Measurements from ENCODE around the gene C1QTNF6.
"Not testable (repeated sequence)": the region's sequence is repeated elsewhere in the genome, so short reads cannot be mapped to it uniquely, and the experiment has no call there.

Gene C1QTNF6

GRCh38 chr22:37206841-37207821 lies 19.1 kb upstream of the C1QTNF6 start:
- DNase-seq (ENCODE audit: low spot score), result no peak

- DNase-seq (ENCODE audit: low spot score), result no peak
Observed at GRCh38 chr22:37206118-37206840, 18.2 kb upstream of the C1QTNF6 start.

GRCh38 chr22:37205046-37205445 lies 17.0 kb upstream of the C1QTNF6 start:
- DNase-seq (ENCODE audit: low spot score), result no peak

- DNase-seq (ENCODE audit: low spot score), result no peak
Observed at GRCh38 chr22:37204045-37204655, 16.1 kb upstream of the C1QTNF6 start.

DNA sequence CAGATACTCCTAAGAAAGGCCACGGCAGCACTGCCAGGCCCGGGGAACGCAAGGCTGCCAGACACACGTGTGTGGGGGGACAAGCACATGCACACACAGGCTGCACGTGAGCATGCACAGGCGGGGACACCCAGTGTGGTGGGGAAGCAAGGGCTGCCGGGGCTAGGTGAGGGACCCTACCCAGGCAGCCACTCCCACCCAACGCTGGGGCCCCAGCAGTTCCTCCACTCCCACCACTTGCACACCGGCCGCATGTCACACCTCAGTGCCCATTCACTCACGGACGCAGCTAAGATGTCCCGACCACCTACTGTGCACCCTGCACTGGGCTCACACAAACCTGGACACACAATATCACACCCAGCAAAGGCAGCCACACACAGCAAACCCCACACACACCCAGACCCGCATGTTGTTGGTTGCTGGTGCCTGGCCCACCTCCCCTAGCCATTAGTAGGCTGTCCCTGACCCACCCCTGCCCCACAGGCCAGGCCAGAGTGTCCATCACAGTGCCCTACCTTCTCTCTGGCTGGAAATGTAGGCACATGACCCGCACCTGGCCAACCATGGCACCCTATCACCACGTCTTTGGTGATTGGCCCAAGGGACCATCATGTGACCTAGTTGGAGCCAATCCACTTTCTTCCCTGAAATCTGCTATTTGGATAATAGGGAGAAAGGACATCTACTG lies 15.5 kb upstream of the C1QTNF6 start:
- DNase-seq (ENCODE audit: low spot score), result no peak

- DNase-seq (ENCODE audit: low spot score), result no peak
Observed at GRCh38 chr22:37202716-37203115, 14.7 kb upstream of the C1QTNF6 start.

GRCh38 chr22:37202001-37202555 lies 14.0 kb upstream of the C1QTNF6 start:
- no peak for DNase-seq (ENCODE audit: low spot score)

DNA sequence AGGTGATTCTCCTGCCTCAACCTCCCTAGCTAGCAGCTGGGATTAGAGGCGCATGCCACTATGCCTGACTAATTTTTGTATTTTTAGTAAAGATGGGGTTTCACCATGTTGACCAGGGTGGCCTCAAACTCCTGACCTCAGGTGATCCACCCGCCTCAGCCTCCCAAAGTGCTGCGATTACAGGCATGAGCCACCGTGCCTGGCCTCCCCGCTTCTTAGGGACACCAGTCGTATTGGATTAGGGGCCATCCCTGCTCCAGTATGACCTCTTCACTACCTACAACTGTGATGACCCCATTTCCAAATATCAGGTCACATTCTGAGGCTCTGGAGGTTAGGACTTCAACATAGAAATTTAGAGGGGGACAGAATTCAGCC lies 13.4 kb upstream of the C1QTNF6 start:
- not testable (repeated sequence) for DNase-seq (ENCODE audit: low spot score)

- DNase-seq (ENCODE audit: low spot score), result no peak
Observed at GRCh38 chr22:37199760-37200108, 11.7 kb upstream of the C1QTNF6 start.

DNA sequence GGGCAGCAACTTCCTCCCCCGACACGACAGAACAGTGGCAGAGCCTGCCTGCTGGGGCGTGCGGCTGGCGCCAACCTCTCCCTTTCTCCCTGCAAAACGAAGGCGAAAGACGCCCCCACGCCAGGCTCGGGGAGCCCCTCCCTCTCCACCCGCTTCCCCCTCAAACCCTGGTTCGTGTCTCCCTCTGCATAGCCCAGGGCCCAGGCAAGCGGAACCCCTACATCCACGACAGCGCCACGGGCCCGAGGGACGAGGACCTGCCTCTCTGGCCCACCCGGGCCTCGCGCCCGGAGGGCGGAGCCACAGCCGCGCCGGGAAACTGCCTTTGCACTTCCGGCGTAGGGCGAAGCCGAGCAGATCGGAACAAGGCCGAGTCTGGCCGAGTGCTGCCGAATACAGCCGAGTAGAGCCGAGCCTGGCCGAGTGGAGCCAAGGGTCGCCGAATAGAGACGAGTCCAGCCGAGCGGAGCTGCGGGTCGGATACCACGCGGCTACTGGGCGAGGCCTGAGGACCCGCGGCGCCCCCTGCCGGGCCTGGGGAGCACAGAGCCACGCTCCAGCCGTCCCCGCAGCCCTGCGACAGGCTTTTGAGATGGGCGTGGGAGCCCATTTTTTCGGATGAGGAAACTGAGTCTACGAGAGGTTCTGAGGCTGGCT lies 11.2 kb upstream of the C1QTNF6 start:
- peak; percentile 99 for DNase-seq (ENCODE audit: low spot score)

DNA sequence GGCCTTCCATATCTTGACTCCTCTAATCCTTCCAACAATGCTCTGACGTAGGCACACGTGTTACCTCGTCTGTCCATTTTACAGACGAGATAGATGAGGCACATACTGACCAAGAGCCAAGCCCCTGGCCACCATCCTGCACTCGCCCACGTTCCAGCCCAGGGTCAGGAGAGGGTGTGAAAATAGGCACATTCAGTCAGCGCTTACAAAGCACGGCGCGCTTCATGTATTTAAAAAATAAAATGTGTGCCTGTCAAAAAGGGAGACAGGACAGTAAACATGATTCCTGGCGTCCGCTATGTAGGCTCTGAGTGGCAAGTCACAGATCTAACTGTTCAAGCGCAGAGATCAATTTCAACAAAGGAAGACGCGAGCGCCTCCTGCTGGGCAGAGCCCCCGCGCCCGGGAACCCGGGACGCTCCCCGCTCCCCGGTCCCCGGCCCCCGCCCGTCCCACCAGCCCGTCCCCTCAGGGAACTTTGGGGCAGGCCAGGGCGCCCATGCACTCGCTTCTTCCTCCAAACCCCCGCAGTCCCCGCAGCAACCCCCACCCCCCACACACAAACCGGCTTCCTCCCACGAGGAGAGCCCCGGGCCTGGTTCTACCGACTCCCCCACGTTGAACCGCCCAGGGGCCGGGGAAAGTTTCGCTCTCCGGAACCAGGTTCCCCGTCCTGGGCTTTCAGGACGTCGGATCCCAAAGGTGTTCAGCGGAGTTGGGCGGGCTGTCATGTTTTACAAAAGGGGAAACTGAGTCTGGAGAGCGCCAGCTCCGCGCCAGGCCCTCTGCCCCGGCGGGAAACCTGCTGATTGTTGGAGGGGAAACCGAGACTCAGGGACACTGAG lies 10.4 kb upstream of the C1QTNF6 start:
- peak; percentile 87 for DNase-seq (ENCODE audit: low spot score)

DNA sequence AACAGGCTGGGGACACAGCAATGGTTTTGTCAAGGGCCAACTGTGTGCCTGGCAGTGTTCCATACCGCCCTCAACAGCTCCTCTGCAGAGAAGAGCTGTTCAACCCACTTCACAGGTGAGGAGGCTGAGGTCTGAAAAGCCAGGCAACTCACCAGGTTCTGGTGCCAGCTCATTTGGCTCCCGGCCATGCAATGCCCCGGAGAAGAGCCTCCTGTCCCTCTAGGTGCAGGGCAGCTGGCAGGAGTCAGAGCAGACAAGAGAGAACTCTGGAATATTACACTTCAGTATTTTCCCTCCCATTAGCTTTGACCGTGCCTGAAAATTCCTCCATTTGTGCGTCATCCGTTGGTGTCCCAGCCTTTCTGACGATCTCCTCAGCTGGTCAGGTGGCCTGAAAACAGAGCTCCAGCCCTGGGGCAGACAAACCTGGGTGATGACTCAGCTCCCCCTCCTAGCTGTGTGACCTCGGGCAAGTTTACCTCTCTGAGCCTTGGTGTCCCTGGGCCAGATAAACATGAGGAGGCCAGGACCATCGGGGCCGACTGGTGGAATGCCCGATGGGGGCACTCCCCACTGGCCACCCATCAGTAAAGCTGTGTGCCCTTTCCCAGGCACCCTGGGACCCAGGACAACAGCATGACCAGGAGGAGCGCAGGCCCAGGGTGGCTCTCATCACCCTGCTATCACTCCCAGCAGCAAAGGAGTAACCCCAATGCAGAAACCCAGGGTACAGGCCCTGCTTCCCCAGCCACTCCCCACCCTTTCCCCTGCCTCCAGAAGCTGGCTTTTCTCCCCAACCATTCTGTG lies 9.6 kb upstream of the C1QTNF6 start:
- no peak for DNase-seq (ENCODE audit: low spot score)

DNA sequence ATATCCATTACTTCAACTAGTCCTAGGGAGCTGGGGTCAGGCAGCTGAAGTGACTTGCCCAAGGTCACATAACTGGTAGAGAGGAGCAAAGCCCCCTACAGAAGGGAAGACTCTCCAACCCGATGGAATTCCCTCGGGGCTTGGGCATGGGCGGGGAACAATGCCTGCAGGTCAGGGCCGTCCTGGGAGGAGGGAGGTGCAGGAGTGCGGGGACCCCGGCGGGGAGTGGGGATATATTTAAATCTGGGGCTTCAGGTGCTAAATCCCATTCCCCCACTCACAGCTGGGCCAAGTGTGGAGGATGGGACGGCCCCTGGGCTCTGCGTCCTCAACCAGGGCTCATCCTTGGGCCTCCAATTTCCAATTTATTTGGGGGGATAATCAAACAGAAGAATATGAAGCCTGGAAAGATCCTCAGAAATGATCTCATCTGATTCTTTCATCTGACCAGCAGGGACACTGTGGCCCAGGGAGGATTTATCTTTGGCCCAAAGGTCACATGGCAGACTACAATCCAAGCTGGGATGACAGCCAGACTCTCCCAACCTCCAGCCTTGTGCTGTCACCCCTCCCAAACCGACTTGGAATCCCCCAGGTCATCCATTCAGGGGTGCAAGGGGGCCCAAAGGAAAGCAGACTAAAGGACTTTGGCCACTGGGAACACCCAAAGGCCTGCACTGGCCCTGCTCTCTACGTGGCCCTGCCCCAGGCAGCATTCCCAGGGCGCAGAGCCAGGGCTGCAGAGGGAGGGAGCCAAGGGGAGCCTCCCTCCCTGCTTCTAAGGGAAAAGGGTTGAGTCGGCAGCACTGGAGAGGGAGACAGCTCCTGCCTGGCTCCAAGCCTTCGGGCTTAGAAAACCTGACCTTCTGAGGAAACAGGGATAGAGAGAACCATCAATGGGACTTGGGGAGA lies 8.7 kb upstream of the C1QTNF6 start:
- DNase-seq (ENCODE audit: low spot score), result no peak

DNA sequence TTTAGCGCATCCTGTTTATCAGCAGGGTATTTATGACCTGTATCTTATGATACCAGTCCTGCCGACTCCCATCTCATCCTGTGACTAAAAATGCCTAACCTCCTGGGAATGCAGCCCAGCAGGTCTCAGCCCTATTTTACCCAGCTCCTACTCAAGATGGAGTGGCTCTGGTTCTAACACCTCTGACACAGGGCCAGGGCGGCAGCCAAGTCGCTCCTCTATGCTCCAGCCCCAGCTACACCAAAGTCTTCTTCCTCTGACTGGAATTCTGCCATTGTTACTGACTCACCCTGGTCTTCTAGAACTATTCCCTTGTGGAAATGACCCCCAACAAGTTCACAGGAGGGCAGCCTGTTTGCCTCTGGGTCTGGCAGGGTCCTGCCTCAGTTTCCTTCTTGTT lies 7.9 kb upstream of the C1QTNF6 start:
- no peak for DNase-seq (ENCODE audit: low spot score)

GRCh38 chr22:37194750-37195149 lies 6.7 kb upstream of the C1QTNF6 start:
- DNase-seq (ENCODE audit: low spot score), result no peak

GRCh38 chr22:37193629-37194191 lies 5.7 kb upstream of the C1QTNF6 start:
- peak; percentile 56 for DNase-seq (ENCODE audit: low spot score)

GRCh38 chr22:37192741-37193140 lies 4.7 kb upstream of the C1QTNF6 start:
- no peak for DNase-seq (ENCODE audit: low spot score)

DNA sequence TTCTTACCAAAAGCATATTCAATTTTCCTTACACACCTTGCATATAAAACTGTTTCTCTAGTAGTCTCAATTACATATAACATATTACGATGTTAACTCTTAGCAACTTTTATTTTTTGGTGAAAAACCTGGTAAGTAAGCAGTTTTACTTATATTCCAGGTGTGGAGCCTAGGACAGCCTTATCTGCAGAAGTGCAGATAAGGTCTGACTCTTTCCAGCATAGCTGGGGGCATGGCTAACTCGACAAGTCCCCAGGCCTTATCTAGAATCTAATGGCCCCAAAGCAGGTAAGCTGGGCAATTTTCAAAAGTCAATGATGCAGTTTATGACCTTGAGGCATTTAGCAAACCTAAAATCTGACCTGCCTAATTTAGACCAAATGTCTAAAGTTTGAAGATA lies 4.2 kb upstream of the C1QTNF6 start:
- DNase-seq (ENCODE audit: low spot score), result no peak

Data from CD4-positive, alpha-beta T cell treated with Interleukin-6 at 100 ng/mL for 8 hours (primary cell).